OCI-LY1 (cell line): ENCODE data around the gene FERMT2.

Source experiments
- H2AFZ ChIP-seq: fragments of 200-600 bp; sonication (generic), shearing (Covaris generic); 2 replicates; pipeline ENCODE4 v1.6.0; 2014; ENCODE audit warnings: antibody characterized with exemption, mild to moderate bottlenecking, low read length
- H3F3A ChIP-seq: fragments of 200-600 bp; sonication (generic), shearing (Covaris generic); 2 replicates; pipeline ENCODE4 v1.6.0; 2014; ENCODE audit warnings: mild to moderate bottlenecking, antibody characterized with exemption, low read length, moderate library complexity; ENCODE audit not compliant: insufficient read depth
- H3K27ac ChIP-seq: fragments of 200-600 bp; sonication (generic); 2 replicates; pipeline ENCODE4 v1.5.1; 2014; ENCODE audit warnings: low read length, mixed run types, mild to moderate bottlenecking, low read depth; ENCODE audit not compliant: poor library complexity, severe bottlenecking
- H3K27me3 ChIP-seq: fragments of 200-600 bp; sonication (generic); 2 replicates; pipeline ENCODE4 v1.6.0; 2014; ENCODE audit warnings: antibody characterized with exemption, mild to moderate bottlenecking, low read length, moderate library complexity; ENCODE audit not compliant: insufficient read depth
- H3K36me3 ChIP-seq: fragments of 200-600 bp; sonication (generic); 2 replicates; pipeline ENCODE4 v1.6.1; 2014; ENCODE audit warnings: mild to moderate bottlenecking, antibody characterized with exemption, low read length, moderate library complexity, mixed read lengths; ENCODE audit not compliant: insufficient read depth
- H3K4me1 ChIP-seq: fragments of 200-600 bp; sonication (generic); 2 replicates; pipeline ENCODE4 v1.5.1; 2014; ENCODE audit warnings: mild to moderate bottlenecking, low read length, moderate library complexity; ENCODE audit not compliant: insufficient read depth, severe bottlenecking
- H3K4me2 ChIP-seq: fragments of 200-600 bp; sonication (generic), shearing (Covaris generic); 2 replicates; pipeline ENCODE4 v1.6.1; 2014; ENCODE audit warnings: low read length
- H3K4me3 ChIP-seq: fragments of 200-600 bp; sonication (generic); 2 replicates; pipeline ENCODE4 v1.5.1; 2014; ENCODE audit warnings: low read length, low read depth, mild to moderate bottlenecking, mixed read lengths; ENCODE audit not compliant: poor library complexity, severe bottlenecking
- H3K79me2 ChIP-seq: fragments of 200-600 bp; shearing (Covaris generic); 2 replicates; pipeline ENCODE4 v1.6.1; 2016; ENCODE audit warnings: mixed run types, low read length, mixed read lengths; ENCODE audit not compliant: insufficient read depth
- H3K9ac ChIP-seq: fragments of 200-600 bp; sonication (generic), shearing (Covaris generic); 2 replicates; pipeline ENCODE4 v1.6.1; 2014; ENCODE audit warnings: mild to moderate bottlenecking, low read length, mixed read lengths
- H3K9me2 ChIP-seq: fragments of 200-600 bp; sonication (generic), shearing (Covaris generic); 2 replicates; pipeline ENCODE4 v1.6.1; 2014; ENCODE audit warnings: low read depth, mild to moderate bottlenecking, low read length, mixed read lengths
- H3K9me3 ChIP-seq: fragments of 200-600 bp; shearing (Covaris generic); 2 replicates; pipeline ENCODE4 v1.6.1; 2014; ENCODE audit warnings: low read length, mixed read lengths
- H4K20me1 ChIP-seq: fragments of 200-600 bp; sonication (generic), shearing (Covaris generic); 2 replicates; pipeline ENCODE4 v1.6.0; 2016; ENCODE audit warnings: mild to moderate bottlenecking, low read length; ENCODE audit not compliant: insufficient read depth
- CTCF ChIP-seq: fragments of 200-600 bp; sonication (generic), shearing (Covaris generic); IDR thresholded peaks from 2 replicates; pipeline ENCODE4 v1.5.1; 2017; ENCODE audit warnings: mild to moderate bottlenecking, antibody characterized with exemption, low read length, moderate library complexity, mixed read lengths
- EZH2 ChIP-seq: fragments of 200-600 bp; sonication (generic), shearing (Covaris generic); IDR thresholded peaks from 2 replicates; pipeline ENCODE4 v1.8.0; 2017; ENCODE audit warnings: borderline replicate concordance, mixed run types, mild to moderate bottlenecking, antibody characterized with exemption, low read length, moderate library complexity, mixed read lengths

Gene FERMT2

GRCh38 chr14:52862632-52863333, 88.1 kb downstream of the FERMT2 start:
- Histone ChIP-seq H3K4me2 (no peak overlapping the region), H3K27ac (no peak overlapping the region), H3K4me3 (no peak overlapping the region), H3K9ac (no peak overlapping the region), H4K20me1 (no peaks in the 10 kb centered on the region), H3F3A (no peaks in the 10 kb centered on the region), H3K36me3 (no peaks in the 10 kb centered on the region), H3K9me2 (no peaks in the 10 kb centered on the region), H3K4me1 (peaks cover 5% of the 10 kb centered on the region), H2AFZ (no peak overlapping the region), H3K27me3 (no peaks in the 10 kb centered on the region), H3K79me2 (no peaks in the 10 kb centered on the region), H3K9me3 (no peaks in the 10 kb centered on the region)
- no peak for TF ChIP-seq EZH2

- Histone ChIP-seq H3K9me2 (no peaks in the 10 kb centered on the region), H2AFZ (no peak overlapping the region), H3K4me1 (peaks cover 5% of the 10 kb centered on the region), H3F3A (no peaks in the 10 kb centered on the region), H3K9ac (no peak overlapping the region), H3K9me3 (no peaks in the 10 kb centered on the region), H4K20me1 (no peaks in the 10 kb centered on the region), H3K27me3 (no peaks in the 10 kb centered on the region), H3K79me2 (no peaks in the 10 kb centered on the region), H3K36me3 (no peaks in the 10 kb centered on the region), H3K27ac (no peak overlapping the region), H3K4me2 (no peak overlapping the region), H3K4me3 (no peak overlapping the region)
- TF ChIP-seq CTCF (no peak), EZH2 (no peak)
These were observed 89.4 kb downstream of the FERMT2 start for GRCh38 chr14:52861403-52861802.

GRCh38 chr14:52860910-52861309, 89.9 kb downstream of the FERMT2 start:
- no peaks in the 10 kb centered on the region for H3K9me2 ChIP-seq
- H3K27ac ChIP-seq: no peak overlapping the region
- no peaks in the 10 kb centered on the region for H3K36me3 ChIP-seq
- H3K79me2 ChIP-seq: no peaks in the 10 kb centered on the region
- H3K4me2 ChIP-seq: no peak overlapping the region
- H4K20me1 ChIP-seq: no peaks in the 10 kb centered on the region
- H3F3A ChIP-seq: no peaks in the 10 kb centered on the region
- H3K9me3 ChIP-seq: no peaks in the 10 kb centered on the region
- H3K27me3 ChIP-seq: no peaks in the 10 kb centered on the region
- no peak for TF ChIP-seq CTCF
- no peak for TF ChIP-seq EZH2
- H3K9ac ChIP-seq: no peak overlapping the region
- H3K4me3 ChIP-seq: no peak overlapping the region
- peaks cover 5% of the 10 kb centered on the region for H3K4me1 ChIP-seq
- no peak overlapping the region for H2AFZ ChIP-seq

- no peaks in the 10 kb centered on the region for H3K36me3 ChIP-seq
- H3K4me2 ChIP-seq: no peak overlapping the region
- TF ChIP-seq EZH2 (no peak), CTCF (no peak)
- no peaks in the 10 kb centered on the region for H3K9me2 ChIP-seq
- H3K27me3 ChIP-seq: no peaks in the 10 kb centered on the region
- H3K4me1 ChIP-seq: peaks cover 5% of the 10 kb centered on the region
- H3F3A ChIP-seq: no peaks in the 10 kb centered on the region
- no peak overlapping the region for H2AFZ ChIP-seq
- no peak overlapping the region for H3K9ac ChIP-seq
- no peaks in the 10 kb centered on the region for H3K9me3 ChIP-seq
- H3K79me2 ChIP-seq: no peaks in the 10 kb centered on the region
- H4K20me1 ChIP-seq: no peaks in the 10 kb centered on the region
- H3K4me3 ChIP-seq: no peak overlapping the region
- H3K27ac ChIP-seq: no peak overlapping the region
These were observed 90.6 kb downstream of the FERMT2 start for GRCh38 chr14:52860209-52860608.
